CD14-positive monocyte (primary cell): ENCODE data around the gene NPL. TPM values are rescaled to one million over a fixed set of nuclear protein-coding genes. Genes with fewer than 3 reads are reported as not detected.

ENCODE experiments used
- DNase-seq, 3 donors: peaks; one replicate each; pipeline ENCODE4 v3.0.0-alpha.2; 2011 to 2022
- H2AFZ ChIP-seq: 2 replicates; pipeline ENCODE4 v1.6.0; 2012; ENCODE audit warnings: mild to moderate bottlenecking, low read depth, low read length, inconsistent platforms; ENCODE audit not compliant: insufficient read depth, poor library complexity, severe bottlenecking
- H3K27ac ChIP-seq, 2 donors: 1 replicate in 1 of 2; 2 replicates in 1 of 2; pipeline ENCODE4 v1.5.1; 2012 to 2013; ENCODE audit warnings: low read length in 2 of 2, control low read depth in 1 of 2, inconsistent platforms in 1 of 2, low read depth in 1 of 2, mild to moderate bottlenecking in 1 of 2
- H3K27me3 ChIP-seq, 2 donors: one replicate each; pipeline versions ENCODE4 v1.6.0 to v1.6.1; 2011 to 2013; ENCODE audit warnings: low read length in 2 of 2; ENCODE audit not compliant: control insufficient read depth in 2 of 2, insufficient read depth in 2 of 2
- H3K36me3 ChIP-seq, 2 donors: replicated peaks in 1 of 2; 1 replicate in 1 of 2; 2 replicates in 1 of 2; pipeline versions ENCODE4 v1.5.1 to v1.6.1; 2012 to 2013; ENCODE audit warnings: low read length in 2 of 2, control low read depth in 1 of 2, inconsistent platforms in 1 of 2, mild to moderate bottlenecking in 1 of 2; ENCODE audit not compliant: insufficient read depth in 2 of 2, control insufficient read depth in 1 of 2
- H3K4me1 ChIP-seq, 2 donors: 1 replicate in 1 of 2; 2 replicates in 1 of 2; pipeline versions ENCODE4 v1.5.1 to v1.6.1; 2012 to 2013; ENCODE audit warnings: low read length in 2 of 2, control low read depth in 1 of 2, inconsistent platforms in 1 of 2, mild to moderate bottlenecking in 1 of 2, moderate library complexity in 1 of 2; ENCODE audit not compliant: insufficient read depth in 2 of 2, control insufficient read depth in 1 of 2
- H3K4me2 ChIP-seq: replicated peaks from 2 replicates; pipeline ENCODE3; 2012; ENCODE audit warnings: low read length, moderate library complexity, mild to moderate bottlenecking; ENCODE audit not compliant: poor library complexity, severe bottlenecking; ENCODE audit errors: extremely low read depth
- H3K4me3 ChIP-seq, 3 experiments: fragments of 200-600 bp in 1 of 3; sonication (generic) in 1 of 3; replicated peaks in 1 of 3; 1 replicate in 2 of 3; 2 replicates in 1 of 3; pipeline ENCODE4 v1.5.1; 2011 to 2013; ENCODE audit warnings: low read length in 3 of 3, mild to moderate bottlenecking in 3 of 3, control low read depth in 2 of 3, low read depth in 2 of 3, inconsistent platforms in 1 of 3, moderate library complexity in 1 of 3
- H3K79me2 ChIP-seq: 2 replicates; pipeline ENCODE4 v1.6.0; 2012; ENCODE audit warnings: mild to moderate bottlenecking, control low read depth, inconsistent platforms, low read length, moderate library complexity; ENCODE audit not compliant: insufficient read depth
- H3K9ac ChIP-seq: 2 replicates; pipeline ENCODE4 v1.6.0; 2017; ENCODE audit warnings: low read length, mild to moderate bottlenecking; ENCODE audit not compliant: insufficient read depth, poor library complexity, severe bottlenecking
- H3K9me3 ChIP-seq, 2 donors: replicated peaks in 1 of 2; 1 replicate in 1 of 2; 2 replicates in 1 of 2; pipeline versions ENCODE4 v1.5.1 to v1.6.1; 2012 to 2013; ENCODE audit warnings: low read length in 2 of 2, control low read depth in 1 of 2; ENCODE audit not compliant: control insufficient read depth in 1 of 2, insufficient read depth in 1 of 2
- H4K20me1 ChIP-seq: 2 replicates; pipeline ENCODE4 v1.6.0; 2012; ENCODE audit warnings: mild to moderate bottlenecking, low read length, control low read depth, moderate library complexity; ENCODE audit not compliant: insufficient read depth
- H3K27ac Mint-ChIP-seq, 7 donors: one replicate each; pipeline ENCODE4 v1.8.0; 2020; ENCODE audit warnings: mild to moderate bottlenecking in 7 of 7, mixed read lengths in 7 of 7, moderate library complexity in 6 of 7, inconsistent platforms in 2 of 7
- H3K27me3 Mint-ChIP-seq, 3 donors: one replicate each; pipeline ENCODE4 v1.8.0; 2021 to 2022; ENCODE audit warnings: low read depth in 3 of 3, mild to moderate bottlenecking in 3 of 3, mixed read lengths in 3 of 3, moderate library complexity in 3 of 3, inconsistent platforms in 1 of 3
- H3K36me3 Mint-ChIP-seq, 2 donors: one replicate each; pipeline ENCODE4 v1.8.0; 2020; ENCODE audit warnings: mixed read lengths in 2 of 2, inconsistent platforms in 1 of 2, mild to moderate bottlenecking in 1 of 2
- H3K4me1 Mint-ChIP-seq: one replicate; pipeline ENCODE4 v1.8.0; 2020; ENCODE audit warnings: mild to moderate bottlenecking, mixed read lengths
- H3K4me3 Mint-ChIP-seq, 2 donors: one replicate each; pipeline ENCODE4 v1.8.0; 2020; ENCODE audit warnings: mild to moderate bottlenecking in 2 of 2, mixed read lengths in 2 of 2, moderate library complexity in 1 of 2
- H3K9me3 Mint-ChIP-seq, 7 donors: one replicate each; pipeline ENCODE4 v1.8.0; 2020 to 2022; ENCODE audit warnings: mixed read lengths in 7 of 7, mild to moderate bottlenecking in 6 of 7, moderate library complexity in 6 of 7, inconsistent platforms in 2 of 7
- WGBS: methylation state at CpG from one replicate; pipeline ENCODE4 v1.1.5; 2013; ENCODE audit warnings: missing lambda C conversion rate; ENCODE audit not compliant: insufficient coverage; 5-methylcytosine and 5-hydroxymethylcytosine counted together
- intact Hi-C, 2 donors: fragments of 100-400 bp; cut with micrococcal nuclease; formaldehyde crosslinking; loops; one replicate each; pipeline versions ENCODE4 v1.15.0 to v1.15.1; 2023
- polyA plus RNA-seq, 3 donors: library from polyadenylated mRNA; depleted of rRNA in 1 of 3; unstranded in 2 of 3; stranded (reverse) in 1 of 3; fragments of 300-500 nt in 2 of 3; fragments of >200 nt in 1 of 3; fragmentation: Illumina TruSeq in 2 of 3; gene quantifications; 1 replicate in 2 of 3; 2 replicates in 1 of 3; pipeline ENCODE4 v1.2.3, GENCODE V29; 2012 to 2021
- TF ChIP-seq, protein P1 (sequence below): fragments of 200-600 bp; IDR thresholded peaks from one replicate; pipeline ENCODE4 v1.8.0; 2022; ENCODE audit warnings: antibody characterized with exemption, mild to moderate bottlenecking

The NPL gene
- polyA plus RNA-seq, 3 donors = 56.6 to 127 (median 127) TPM

DNA sequence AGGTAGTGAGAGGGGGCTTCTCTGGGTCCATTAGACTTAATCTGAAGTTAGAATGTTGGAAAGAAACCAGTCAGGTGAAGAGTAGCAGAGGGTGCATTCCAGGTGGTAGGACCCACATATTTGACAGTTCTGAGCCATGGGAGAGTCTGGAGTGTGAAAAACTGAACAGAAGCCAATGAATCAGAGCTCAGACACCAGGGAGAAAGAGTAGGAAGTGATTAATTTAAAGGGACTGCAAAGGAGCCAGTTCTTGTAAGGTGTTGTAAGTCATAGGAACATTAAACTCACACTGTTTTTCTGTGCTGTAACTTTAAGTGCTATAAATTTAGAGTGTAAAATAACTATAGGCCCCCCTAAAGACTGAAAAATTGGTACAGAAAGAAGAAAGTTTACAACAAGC, 43.7 kb downstream of the NPL start:
- Mint-ChIP-seq H3K4me1 (peaks cover 7% of the 10 kb centered on the region), H3K9me3 (peaks cover 0 to 2% (median 0%) of the 10 kb centered on the region in 7 donors), H3K27ac (no peak overlapping the region), H3K4me3 (no peak overlapping the region), H3K27me3 (peaks cover 0 to 2% (median 0%) of the 10 kb centered on the region in 3 donors), H3K36me3 (peaks cover 28 to 41% of the 10 kb centered on the region in 2 donors)
- intact Hi-C loops = no loop called here
- no peak overlapping the region for H3K4me3 ChIP-seq
- no peak overlapping the region for H3K9ac ChIP-seq
- no peaks in the 10 kb centered on the region for H3K27me3 ChIP-seq
- H3K79me2 ChIP-seq = no peaks in the 10 kb centered on the region
- DNase-seq = no peak
- H3K4me2 ChIP-seq = no peak overlapping the region
- H3K9me3 ChIP-seq = no peaks in the 10 kb centered on the region
- H3K27ac ChIP-seq = no peak overlapping the region
- H4K20me1 ChIP-seq = no peaks in the 10 kb centered on the region
- H3K4me1 ChIP-seq = no peaks in the 10 kb centered on the region
- TF ChIP-seq, protein P1, sequence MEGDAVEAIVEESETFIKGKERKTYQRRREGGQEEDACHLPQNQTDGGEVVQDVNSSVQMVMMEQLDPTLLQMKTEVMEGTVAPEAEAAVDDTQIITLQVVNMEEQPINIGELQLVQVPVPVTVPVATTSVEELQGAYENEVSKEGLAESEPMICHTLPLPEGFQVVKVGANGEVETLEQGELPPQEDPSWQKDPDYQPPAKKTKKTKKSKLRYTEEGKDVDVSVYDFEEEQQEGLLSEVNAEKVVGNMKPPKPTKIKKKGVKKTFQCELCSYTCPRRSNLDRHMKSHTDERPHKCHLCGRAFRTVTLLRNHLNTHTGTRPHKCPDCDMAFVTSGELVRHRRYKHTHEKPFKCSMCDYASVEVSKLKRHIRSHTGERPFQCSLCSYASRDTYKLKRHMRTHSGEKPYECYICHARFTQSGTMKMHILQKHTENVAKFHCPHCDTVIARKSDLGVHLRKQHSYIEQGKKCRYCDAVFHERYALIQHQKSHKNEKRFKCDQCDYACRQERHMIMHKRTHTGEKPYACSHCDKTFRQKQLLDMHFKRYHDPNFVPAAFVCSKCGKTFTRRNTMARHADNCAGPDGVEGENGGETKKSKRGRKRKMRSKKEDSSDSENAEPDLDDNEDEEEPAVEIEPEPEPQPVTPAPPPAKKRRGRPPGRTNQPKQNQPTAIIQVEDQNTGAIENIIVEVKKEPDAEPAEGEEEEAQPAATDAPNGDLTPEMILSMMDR = no peak
- peaks cover 4 to 27% of the 10 kb centered on the region in 2 donors for H3K36me3 ChIP-seq
- H2AFZ ChIP-seq = no peak overlapping the region

DNA sequence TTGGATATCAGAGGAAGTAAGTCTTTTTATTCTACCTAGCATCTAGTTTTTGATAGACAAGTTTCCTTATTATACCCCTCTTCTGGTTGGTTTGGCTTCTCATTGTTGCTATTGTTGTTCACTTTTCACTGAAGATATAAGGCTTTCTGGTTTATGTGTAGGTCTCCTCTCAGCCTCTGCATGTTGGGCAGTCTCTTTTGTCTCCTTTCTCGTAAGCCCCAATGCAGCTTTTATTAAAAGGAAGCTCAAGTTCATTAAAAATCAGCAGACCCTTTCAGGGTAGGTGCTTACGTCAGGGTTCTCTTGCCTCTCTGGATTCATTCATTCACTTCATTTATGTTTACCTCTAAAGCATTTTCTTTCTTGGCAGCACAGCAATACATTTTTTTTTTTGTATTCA, 44.8 kb downstream of the NPL start:
- no peaks in the 10 kb centered on the region for H3K79me2 ChIP-seq
- no peak overlapping the region for H3K4me3 ChIP-seq
- Mint-ChIP-seq H3K36me3 (peaks cover 19 to 30% of the 10 kb centered on the region in 2 donors), H3K4me3 (no peak overlapping the region), H3K27ac (no peak overlapping the region), H3K4me1 (peaks cover 9% of the 10 kb centered on the region), H3K27me3 (peaks cover 0 to 2% (median 1%) of the 10 kb centered on the region in 3 donors), H3K9me3 (peaks cover 0 to 2% (median 0%) of the 10 kb centered on the region in 7 donors)
- peaks cover 0 to 17% of the 10 kb centered on the region in 2 donors for H3K36me3 ChIP-seq
- no peak overlapping the region for H3K9ac ChIP-seq
- WGBS = 80% methylated on average over 2 of the region's 2 CpGs
- H2AFZ ChIP-seq = no peak overlapping the region
- H3K4me2 ChIP-seq = no peak overlapping the region
- DNase-seq = no peak
- H3K9me3 ChIP-seq = no peaks in the 10 kb centered on the region
- peaks cover under 1% of the 10 kb centered on the region for H4K20me1 ChIP-seq
- TF ChIP-seq, protein P1 = no peak
- intact Hi-C loops = no loop called here
- no peak overlapping the region for H3K27ac ChIP-seq
- no peaks in the 10 kb centered on the region for H3K27me3 ChIP-seq
- H3K4me1 ChIP-seq = peaks cover 5% of the 10 kb centered on the region in 2 donors
